Heart left ventricle (tissue), 16 donors: ENCODE measurements around the gene USP7. TPM values are rescaled to one million over a fixed set of nuclear protein-coding genes. Genes with fewer than 3 reads are reported as not detected.

ENCODE experiments used
- ATAC-seq, 4 donors: fragments of 200-7000 bp; cut with Tn5 transposase; one replicate each; pipeline ENCODE4 v1.9.1; 2020 to 2022; ENCODE audit warnings: moderate library complexity in 4 of 4, mild to moderate bottlenecking in 3 of 4, moderate number of reproducible peaks in 1 of 4
- DNase-seq, 5 donors: peaks; one replicate each; pipeline ENCODE4 v3.0.0-alpha.2; 2020
- H3K27ac ChIP-seq, 12 donors: fragments of 200-600 bp; sonication (generic) in 4 of 12; one replicate each; pipeline versions ENCODE4 v1.5.0 to v1.8.0; 2016 to 2022; ENCODE audit warnings: mild to moderate bottlenecking in 2 of 12
- H3K27me3 ChIP-seq, 9 donors: fragments of 200-600 bp; sonication (generic) in 2 of 9; one replicate each; pipeline versions ENCODE4 v1.5.1 to v1.8.0; 2016 to 2022; ENCODE audit warnings: mild to moderate bottlenecking in 3 of 9
- H3K36me3 ChIP-seq, 9 donors: fragments of 200-600 bp; sonication (generic) in 2 of 9; one replicate each; pipeline versions ENCODE4 v1.5.0 to v1.8.0; 2018 to 2022; ENCODE audit warnings: mild to moderate bottlenecking in 2 of 9
- H3K4me1 ChIP-seq, 12 donors: fragments of 200-600 bp; sonication (generic) in 4 of 12; one replicate each; pipeline versions ENCODE4 v1.5.0 to v1.8.0; 2016 to 2022; ENCODE audit warnings: mild to moderate bottlenecking in 3 of 12
- H3K4me3 ChIP-seq, 12 donors: fragments of 200-600 bp; sonication (generic) in 4 of 12; one replicate each; pipeline versions ENCODE4 v1.5.0 to v1.8.0; 2017 to 2022; ENCODE audit warnings: mild to moderate bottlenecking in 9 of 12, moderate library complexity in 4 of 12
- H3K9me3 ChIP-seq, 12 donors: fragments of 200-600 bp; sonication (generic) in 4 of 12; one replicate each; pipeline versions ENCODE4 v1.5.0 to v1.8.0; 2016 to 2022; ENCODE audit warnings: mild to moderate bottlenecking in 1 of 12
- POLR2A ChIP-seq, 2 donors: fragments of 450-650 bp; IDR thresholded peaks; one replicate each; pipeline ENCODE4 v1.6.1; 2017; ENCODE audit warnings: antibody characterized with exemption in 2 of 2, mild to moderate bottlenecking in 2 of 2, moderate library complexity in 2 of 2
- WGBS, 4 donors: extraction: QIAGEN DNeasy Blood & Tissue Kit in 2 of 4; methylation state at CpG; one replicate each; pipeline versions ENCODE4 v1.1.5 to v1.1.7; 2013 to 2018; 5-methylcytosine and 5-hydroxymethylcytosine counted together
- intact Hi-C, 10 donors: fragments of 100-400 bp; cut with DNase I; formaldehyde crosslinking; loops; one replicate each; pipeline versions ENCODE4 v1.11.1 to v1.14.2; 2022
- polyA plus RNA-seq, 2 donors: library from polyadenylated mRNA; stranded (reverse); fragments of 200-250 nt; gene quantifications; one replicate each; pipeline ENCODE4 v1.2.3, GENCODE V29; 2013
- total RNA-seq, 9 donors: library from RNA; depleted of rRNA in 2 of 9; stranded (reverse); fragments of >200 nt in 2 of 9; fragmentation: NEBNext Ultra II Directional in 3 of 9; extraction: Animal tissue kit (Norgen Biotek cat#: 25700) in 3 of 9; gene quantifications; one replicate each; pipeline versions ENCODE4 v1.1.0 to v1.2.4, GENCODE V29; 2016 to 2023
- TF ChIP-seq, protein P1 (sequence below), 12 donors: fragments of 200-600 bp; sonication (generic) in 4 of 12; IDR thresholded peaks; one replicate each; pipeline versions ENCODE4 v1.5.0 to v1.8.0; 2018 to 2022; ENCODE audit warnings: antibody characterized with exemption in 12 of 12, mild to moderate bottlenecking in 5 of 12
- donor health status: ischemic (EF 13 %, LVEDD 7.1; RV severe dilation, severe dysfunction).
- donor health status: healthy with polysubstance abuse.
- donor health status: DM: no; HTN: yes; CAD: no.
- donor health status: DM: no; HTN: no; CAD: no.
- donor health status: ischemic (EF 25% LVEDD 6.9; RV normal size, moderate dysfunction).
- donor health status: ischemic (EF 25% LVEDD 5.7; RV mildly dilated, moderate dysfunction).
- donor health status: healthy.
- donor health status: DM: yes; HTN: yes; CAD: no.
- donor health status: ischemic (EF 35%, LVEDD 5.7; RV mildly dilated, moderate dysfunction).
- donor health status: nonischemic (EF 11% LVEDD 7.7; RV severe dilation, severe dysfunction).
- donor health status: DM: yes; HTN: yes; CAD: no.
- donor health status: PGD.
- donor health status: ischemic (EF 29% LVEDD 5.4; RV normal size, mild dysfunction).
- donor health status: nonischemic (EF 23%, LVEDD 6.1; RV moderate dilation, normal function).

USP7 gene
- total and polyA plus RNA-seq, 11 donors = 20.3 to 86.5 (median 66.2) TPM

DNA sequence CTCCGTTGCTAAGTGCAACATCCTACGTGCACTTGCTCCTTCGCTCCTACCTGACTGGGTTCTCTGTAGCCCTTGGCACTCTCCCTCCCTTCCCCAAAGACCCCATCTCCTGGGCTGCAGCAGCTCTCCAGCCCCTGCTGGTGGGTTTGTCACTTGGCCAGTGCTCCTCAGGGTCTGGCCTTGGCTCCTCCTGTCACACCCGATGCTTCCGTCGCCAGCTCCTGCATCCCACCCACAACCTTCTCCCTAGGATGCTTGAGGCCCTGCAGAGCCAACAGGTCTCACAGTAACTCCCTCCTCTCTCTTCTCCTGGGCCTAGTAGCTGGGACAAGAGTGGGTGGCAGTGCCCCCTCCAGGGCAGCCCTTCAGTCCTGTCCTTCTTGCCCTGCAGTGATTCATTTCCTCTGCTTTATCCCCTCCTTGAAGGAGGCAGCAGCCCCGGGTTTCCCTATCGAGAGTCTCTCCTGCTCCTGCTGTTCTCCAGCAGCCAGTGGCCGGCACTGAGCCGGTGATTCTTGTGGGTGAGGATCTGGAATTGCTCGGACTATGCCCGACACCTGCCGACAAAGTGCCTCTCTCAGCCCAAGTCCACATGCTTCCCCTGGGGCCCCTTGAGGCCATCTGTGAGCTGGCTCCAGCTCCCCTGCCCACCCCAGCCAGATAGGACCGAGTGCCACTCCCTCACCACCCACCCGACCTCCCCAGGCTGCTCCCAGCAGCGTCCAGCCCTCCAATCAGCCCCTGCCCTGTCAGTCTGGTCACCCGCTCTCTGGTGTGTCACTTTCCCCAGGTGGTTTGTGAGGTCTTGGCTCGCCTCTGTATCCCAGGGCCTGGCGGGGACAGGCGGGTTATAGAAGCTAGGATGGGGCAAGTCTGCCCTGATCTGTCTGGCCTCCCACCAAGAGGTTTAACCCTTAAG lies 77.8 kb downstream of the USP7 start:
- intact Hi-C loops = loop anchor here in 2 of 10 donors (10.0 kb wide), 2 partner anchors 249 to 321 kb away; no protein-coding TSS in a partner anchor
- Histone ChIP-seq H3K9me3 (no peaks in the 10 kb centered on the region), H3K27me3 (peaks cover 0 to 5% (median 0%) of the 10 kb centered on the region in 9 donors), H3K27ac (no peak overlapping the region), H3K4me3 (no peak overlapping the region), H3K36me3 (peaks cover 0 to 18% (median 13%) of the 10 kb centered on the region in 9 donors), H3K4me1 (peaks cover 0 to 25% (median 17%) of the 10 kb centered on the region in 12 donors)
- DNase-seq (no peak), ATAC-seq (peak in 3 of 4 donors; percentile 18 to 23 (median 21))
- 11 to 16% (median 12%) methylated on average over 18 to 20 of the region's 20 CpGs for WGBS, 4 donors
- TF ChIP-seq, protein P1, sequence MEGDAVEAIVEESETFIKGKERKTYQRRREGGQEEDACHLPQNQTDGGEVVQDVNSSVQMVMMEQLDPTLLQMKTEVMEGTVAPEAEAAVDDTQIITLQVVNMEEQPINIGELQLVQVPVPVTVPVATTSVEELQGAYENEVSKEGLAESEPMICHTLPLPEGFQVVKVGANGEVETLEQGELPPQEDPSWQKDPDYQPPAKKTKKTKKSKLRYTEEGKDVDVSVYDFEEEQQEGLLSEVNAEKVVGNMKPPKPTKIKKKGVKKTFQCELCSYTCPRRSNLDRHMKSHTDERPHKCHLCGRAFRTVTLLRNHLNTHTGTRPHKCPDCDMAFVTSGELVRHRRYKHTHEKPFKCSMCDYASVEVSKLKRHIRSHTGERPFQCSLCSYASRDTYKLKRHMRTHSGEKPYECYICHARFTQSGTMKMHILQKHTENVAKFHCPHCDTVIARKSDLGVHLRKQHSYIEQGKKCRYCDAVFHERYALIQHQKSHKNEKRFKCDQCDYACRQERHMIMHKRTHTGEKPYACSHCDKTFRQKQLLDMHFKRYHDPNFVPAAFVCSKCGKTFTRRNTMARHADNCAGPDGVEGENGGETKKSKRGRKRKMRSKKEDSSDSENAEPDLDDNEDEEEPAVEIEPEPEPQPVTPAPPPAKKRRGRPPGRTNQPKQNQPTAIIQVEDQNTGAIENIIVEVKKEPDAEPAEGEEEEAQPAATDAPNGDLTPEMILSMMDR (IDR thresholded peaks at IDR 0.05) = no peak
- no peak for TF ChIP-seq POLR2A (IDR thresholded peaks at IDR 0.05)

DNA sequence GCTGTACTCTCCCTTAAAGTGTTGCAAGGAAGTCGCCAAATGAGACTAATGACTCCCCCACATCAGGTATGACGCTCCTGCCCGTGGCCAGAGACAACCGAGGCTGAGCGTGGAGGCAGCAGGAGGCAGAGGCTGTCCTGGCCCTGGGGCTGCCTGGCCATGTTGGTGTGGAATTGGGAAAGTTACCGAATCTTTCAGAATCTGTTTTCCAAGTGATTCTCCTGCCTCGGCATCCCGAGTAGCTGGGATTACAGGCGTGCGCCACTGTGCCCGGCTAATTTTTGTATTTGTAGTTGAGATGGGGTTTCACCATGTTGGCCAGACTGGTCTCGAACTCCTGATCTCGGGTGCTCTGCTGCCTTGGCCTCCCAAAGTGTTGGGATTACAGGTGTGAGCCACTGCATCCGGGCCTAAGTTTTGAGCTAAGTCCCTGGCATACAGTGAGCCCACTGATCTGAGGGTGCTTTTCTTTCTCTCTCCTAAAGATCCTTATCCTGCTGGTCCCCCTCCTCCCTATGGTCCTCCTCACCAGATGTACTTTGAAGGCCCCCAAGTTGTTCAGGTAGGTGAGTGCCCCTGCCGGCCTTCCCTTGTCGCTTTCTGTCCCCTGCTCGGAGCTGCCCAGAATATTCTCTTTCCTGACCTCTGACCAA lies 80.9 kb downstream of the USP7 start:
- DNase-seq = no peak
- Histone ChIP-seq H3K27me3 (peaks cover 0 to 5% (median 0%) of the 10 kb centered on the region in 9 donors), H3K27ac (no peak overlapping the region), H3K36me3 (no peaks in the 10 kb centered on the region), H3K9me3 (no peaks in the 10 kb centered on the region), H3K4me1 (peaks cover 0 to 20% (median 14%) of the 10 kb centered on the region in 12 donors), H3K4me3 (no peak overlapping the region)
- 83 to 88% (median 86%) methylated on average over 15 to 17 of the region's 17 CpGs for WGBS, 4 donors
- no peak for ATAC-seq
- intact Hi-C loops = loop anchor here in 9 of 10 donors (5.0 to 10.0 kb wide), 5 partner anchors 86 to 318 kb away; partner anchors contain the start of genes PMM2 (in 2 of the 9) and TMEM186 (in 2 of the 9)
- TF ChIP-seq, protein P1 (IDR thresholded peaks at IDR 0.05) = no peak
- no peak for TF ChIP-seq POLR2A (IDR thresholded peaks at IDR 0.05)

- intact Hi-C loops = loop anchor here in 9 of 10 donors (5.0 to 10.0 kb wide), 5 partner anchors 85 to 317 kb away; partner anchors contain the start of genes PMM2 (in 2 of the 9) and TMEM186 (in 2 of the 9)
- ATAC-seq = no peak
Measured at GRCh38 chr16:8882041-8882617, 81.6 kb downstream of the USP7 start, which contains the start of gene LITAFD. TSS of gene LITAFD (plus strand) at chr16:8882351. CDS start at chr16:8884356, 2,005 bp downstream.

More at GRCh38 chr16:8882041-8882617, 81.6 kb downstream of the USP7 start, which contains the start of gene LITAFD:
- peaks cover 0 to 16% (median 11%) of the 10 kb centered on the region in 12 donors for H3K4me1 ChIP-seq
- WGBS, 4 donors = 65 to 80% (median 73%) methylated on average over 5 to 10 of the region's 10 CpGs
- H3K36me3 ChIP-seq = no peaks in the 10 kb centered on the region
- H3K4me3 ChIP-seq = no peak within 1 kb of the TSS
- no peak within 1 kb of the TSS for H3K27ac ChIP-seq
- no peaks in the 10 kb centered on the region for H3K9me3 ChIP-seq
- TF ChIP-seq, protein P1 (IDR thresholded peaks at IDR 0.05) = no peak
- TF ChIP-seq POLR2A (IDR thresholded peaks at IDR 0.05) = no peak
- DNase-seq = no peak
- peaks cover 0 to 5% (median 0%) of the 10 kb centered on the region in 9 donors for H3K27me3 ChIP-seq
